H1 (cell line): ENCODE results near the gene COL8A1. TPM values are rescaled to one million over a fixed set of nuclear protein-coding genes. Genes with fewer than 3 reads are reported as not detected.

Source experiments
- CTCF ChIA-PET: fragments of 300-600 bp; sonication (Branson Sonifier 250); formaldehyde crosslinking; loops from one replicate; lab custom pipeline; 2021; ENCODE audit not compliant: partially characterized antibody; lab: Charles Lee
- POLR2A ChIA-PET: fragments of 300-600 bp; sonication (Branson Sonifier 250); formaldehyde crosslinking; loops from one replicate; lab custom pipeline; 2021; ENCODE audit warnings: inconsistent platforms; ENCODE audit not compliant: partially characterized antibody; lab: Charles Lee
- DNase-seq, 2 experiments: peaks; one replicate each; pipeline versions ENCODE4 v3.0.0 to v3.0.0-alpha.2; 2010 to 2022; ENCODE audit warnings: low spot score in 2 of 2, low read depth in 1 of 2, mixed read lengths in 1 of 2
- FAIRE-seq: peaks from 2 replicates; lab custom pipeline; 2011; peaks lifted over from hg19 to GRCh38; lab: Jason Lieb, UNC
- H2AFZ ChIP-seq: 2 replicates; pipeline ENCODE4 v1.8.1; 2012; ENCODE audit warnings: low read length, inconsistent platforms
- H2AK5ac ChIP-seq: 2 replicates; pipeline ENCODE4 v1.6.1; 2013; ENCODE audit warnings: low read depth, low read length
- H2BK120ac ChIP-seq: replicated peaks from 2 replicates; pipeline ENCODE3; 2013; ENCODE audit warnings: low read depth, low read length, inconsistent platforms
- H2BK12ac ChIP-seq: 2 replicates; pipeline ENCODE4 v1.6.1; 2013; ENCODE audit warnings: low read depth, low read length
- H2BK15ac ChIP-seq: 2 replicates; pipeline ENCODE4 v1.6.1; 2013; ENCODE audit warnings: low read length
- H2BK20ac ChIP-seq: 2 replicates; pipeline ENCODE4 v1.6.1; 2013; ENCODE audit warnings: low read length
- H2BK5ac ChIP-seq: 2 replicates; pipeline ENCODE4 v1.6.1; 2013; ENCODE audit warnings: low read depth, low read length
- H3K14ac ChIP-seq: 2 replicates; pipeline ENCODE4 v1.6.1; 2013; ENCODE audit warnings: inconsistent platforms; ENCODE audit not compliant: insufficient read length
- H3K18ac ChIP-seq: 2 replicates; pipeline ENCODE4 v1.6.1; 2013; ENCODE audit warnings: low read length; ENCODE audit errors: extremely low read depth
- H3K23ac ChIP-seq: 2 replicates; pipeline ENCODE4 v1.6.1; 2013; ENCODE audit warnings: inconsistent platforms; ENCODE audit not compliant: insufficient read length
- H3K23me2 ChIP-seq: 2 replicates; pipeline ENCODE4 v1.6.1; 2013; ENCODE audit warnings: low read depth, low read length
- H3K27ac ChIP-seq: 2 replicates; pipeline ENCODE4 v1.6.1; 2011; ENCODE audit warnings: low read depth, low read length, inconsistent platforms
- H3K27me3 ChIP-seq, 4 experiments: replicated peaks in 1 of 4; 1 replicate in 1 of 4; 2 replicates in 3 of 4; pipeline versions ENCODE4 v1.6.1 to v1.8.1; 2011 to 2013; ENCODE audit warnings: low read length in 3 of 4, mild to moderate bottlenecking in 3 of 4, inconsistent platforms in 2 of 4, mixed read lengths in 2 of 4, moderate library complexity in 1 of 4; ENCODE audit not compliant: control insufficient read depth in 3 of 4, insufficient read depth in 3 of 4; ENCODE audit errors: extremely low read depth in 1 of 4
- H3K36me3 ChIP-seq, 4 experiments: 2 replicates each; pipeline versions ENCODE4 v1.6.1 to v1.8.1; 2011 to 2013; ENCODE audit warnings: mild to moderate bottlenecking in 4 of 4, low read length in 3 of 4, moderate library complexity in 2 of 4, control low read depth in 1 of 4, inconsistent platforms in 1 of 4; ENCODE audit not compliant: insufficient read depth in 4 of 4, control insufficient read depth in 2 of 4
- H3K4ac ChIP-seq: replicated peaks from 2 replicates; pipeline ENCODE3; 2013; ENCODE audit warnings: low read length, low read depth, mixed read lengths, inconsistent platforms; ENCODE audit not compliant: insufficient read length
- H3K4me1 ChIP-seq, 4 experiments: replicated peaks in 1 of 4; 1 replicate in 1 of 4; 2 replicates in 3 of 4; pipeline versions ENCODE4 v1.6.1 to v1.8.1; 2011 to 2013; ENCODE audit warnings: low read length in 3 of 4, inconsistent platforms in 2 of 4, mixed read lengths in 1 of 4; ENCODE audit not compliant: insufficient read depth in 4 of 4, control insufficient read depth in 3 of 4
- H3K4me2 ChIP-seq, 2 experiments: 2 replicates each; pipeline versions ENCODE4 v1.6.1 to v1.8.1; 2011 to 2013; ENCODE audit warnings: low read depth in 2 of 2, low read length in 2 of 2, control low read depth in 1 of 2, inconsistent platforms in 1 of 2, mild to moderate bottlenecking in 1 of 2; ENCODE audit not compliant: insufficient read depth in 1 of 2
- H3K4me3 ChIP-seq, 4 experiments: fragments of 200-600, 300-600 bp in 1 of 4; sonication (generic), shearing (Covaris generic), sonication (Bioruptor Twin) in 1 of 4; 2 replicates each; pipeline versions ENCODE4 v1.5.1 to v1.8.1; 2011 to 2016; ENCODE audit warnings: low read length in 4 of 4, low read depth in 3 of 4, control low read depth in 2 of 4, inconsistent platforms in 2 of 4, mild to moderate bottlenecking in 2 of 4, mixed read lengths in 1 of 4, moderate library complexity in 1 of 4; ENCODE audit not compliant: insufficient read depth in 2 of 4; ENCODE audit errors: extremely low read depth in 1 of 4
- H3K56ac ChIP-seq: replicated peaks from 2 replicates; pipeline ENCODE3; 2013; ENCODE audit warnings: low read depth, mild to moderate bottlenecking, mixed read lengths, low read length, inconsistent platforms; ENCODE audit not compliant: insufficient read length
- H3K79me1 ChIP-seq: 2 replicates; pipeline ENCODE4 v1.6.1; 2013; ENCODE audit warnings: low read depth, low read length, control low read depth
- H3K79me2 ChIP-seq, 2 experiments: 2 replicates each; pipeline versions ENCODE4 v1.6.1 to v1.8.1; 2012 to 2013; ENCODE audit warnings: low read length in 2 of 2, mild to moderate bottlenecking in 2 of 2, inconsistent platforms in 1 of 2; ENCODE audit not compliant: insufficient read depth in 2 of 2, control insufficient read depth in 1 of 2
- H3K9ac ChIP-seq, 4 experiments: replicated peaks in 1 of 4; 1 replicate in 1 of 4; 2 replicates in 3 of 4; pipeline versions ENCODE4 v1.6.1 to v1.8.1; 2011 to 2013; ENCODE audit warnings: low read depth in 3 of 4, low read length in 3 of 4, control low read depth in 2 of 4, mild to moderate bottlenecking in 2 of 4, moderate library complexity in 2 of 4, inconsistent platforms in 1 of 4; ENCODE audit errors: extremely low read depth in 1 of 4
- H3K9me3 ChIP-seq, 2 experiments: 2 replicates each; pipeline versions ENCODE4 v1.6.1 to v1.8.1; 2012 to 2013; ENCODE audit warnings: mild to moderate bottlenecking in 2 of 2, moderate library complexity in 2 of 2, control low read depth in 1 of 2, inconsistent platforms in 1 of 2, low read depth in 1 of 2, low read length in 1 of 2, mixed read lengths in 1 of 2; ENCODE audit not compliant: insufficient read depth in 2 of 2
- H4K20me1 ChIP-seq, 2 experiments: replicated peaks in 1 of 2; 2 replicates each; pipeline versions ENCODE3 to v1.8.1; 2011 to 2013; ENCODE audit warnings: inconsistent platforms in 2 of 2, low read length in 2 of 2, mild to moderate bottlenecking in 1 of 2; ENCODE audit not compliant: insufficient read depth in 2 of 2, control insufficient read depth in 1 of 2
- H4K5ac ChIP-seq: 2 replicates; pipeline ENCODE4 v1.6.1; 2013; ENCODE audit warnings: low read length, low read depth, mixed read lengths, inconsistent platforms; ENCODE audit not compliant: insufficient read length
- H4K8ac ChIP-seq: 2 replicates; pipeline ENCODE4 v1.8.0; 2013; ENCODE audit warnings: mild to moderate bottlenecking, moderate library complexity, low read length, inconsistent platforms; ENCODE audit not compliant: insufficient read depth; ENCODE audit errors: extremely low read depth
- H4K91ac ChIP-seq: replicated peaks from 2 replicates; pipeline ENCODE3; 2013; ENCODE audit warnings: low read length, mixed read lengths, inconsistent platforms; ENCODE audit not compliant: insufficient read length
- ASH2L ChIP-seq: fragments of 200-600, 300-600 bp; sonication (generic); IDR thresholded peaks from one replicate; pipeline ENCODE4 v1.7.1; 2017; ENCODE audit warnings: low read length
- ATF3 ChIP-seq: IDR thresholded peaks from 2 replicates; pipeline ENCODE4 v1.6.1; 2011; ENCODE audit warnings: low read depth, mild to moderate bottlenecking, low read length; ENCODE audit not compliant: insufficient read depth
- BCL11A ChIP-seq, 2 experiments: IDR thresholded peaks; one replicate each; pipeline ENCODE4 v1.6.1; 2011; ENCODE audit warnings: low read depth in 2 of 2, low read length in 2 of 2, mild to moderate bottlenecking in 2 of 2
- EGR1 ChIP-seq: IDR thresholded peaks from 2 replicates; pipeline ENCODE4 v1.6.1; 2011; ENCODE audit warnings: low read depth, low read length, borderline replicate concordance
- GABPA ChIP-seq: IDR thresholded peaks from 2 replicates; pipeline ENCODE4 v1.6.1; 2011; ENCODE audit warnings: mild to moderate bottlenecking, low read length, moderate library complexity, borderline replicate concordance; ENCODE audit not compliant: insufficient read depth
- KDM1A ChIP-seq: fragments of 200-600, 300-600 bp; sonication (generic); IDR thresholded peaks from 2 replicates; pipeline ENCODE4 v1.7.1; 2016; ENCODE audit warnings: mild to moderate bottlenecking, low read length, borderline replicate concordance
- MAFK ChIP-seq: IDR thresholded peaks from 2 replicates; pipeline ENCODE4 v1.6.1; 2012; ENCODE audit warnings: low read depth, mild to moderate bottlenecking, improper control_type of control experiment, low read length
- RBBP5 ChIP-seq: IDR thresholded peaks from 2 replicates; pipeline ENCODE4 v1.7.1; 2012; ENCODE audit warnings: low read depth, mild to moderate bottlenecking, inconsistent platforms, low read length, moderate library complexity, borderline replicate concordance
- SIN3A ChIP-seq, 2 experiments: IDR thresholded peaks in 1 of 2; conservative IDR thresholded peaks in 1 of 2; 2 replicates each; pipeline ENCODE4 v1.6.1; 2011 to 2012; ENCODE audit warnings: low read length in 2 of 2, improper control_type of control experiment in 1 of 2, low read depth in 1 of 2, mild to moderate bottlenecking in 1 of 2
- SIX5 ChIP-seq: IDR thresholded peaks from 2 replicates; pipeline ENCODE4 v1.6.1; 2011; ENCODE audit warnings: mild to moderate bottlenecking, low read depth, low read length
- SP4 ChIP-seq: IDR thresholded peaks from 2 replicates; pipeline ENCODE4 v1.6.1; 2012; ENCODE audit warnings: low read length, inconsistent platforms
- TAF7 ChIP-seq: optimal IDR thresholded peaks from 2 replicates; pipeline ENCODE3; 2011; ENCODE audit warnings: low read depth, mild to moderate bottlenecking, inconsistent platforms, low read length, moderate library complexity, borderline replicate concordance
- ZNF274 ChIP-seq: IDR thresholded peaks from 2 replicates; pipeline ENCODE4 v1.7.0; 2012; ENCODE audit warnings: low read length, borderline replicate concordance; ENCODE audit errors: extremely low read depth
- WGBS, 2 experiments: shearing (Covaris generic) in 1 of 2; methylation state at CpG; one replicate each; pipeline versions ENCODE4 v1.1.6 to v1.1.7; 2013 to 2015; ENCODE audit warnings: low lambda C conversion rate in 2 of 2, mixed read lengths in 2 of 2, inconsistent platforms in 1 of 2, low coverage in 1 of 2, missing lambda C conversion rate in 1 of 2; ENCODE audit not compliant: insufficient replicate concordance in 2 of 2, insufficient coverage in 1 of 2, insufficient read length in 1 of 2; ENCODE audit errors: extremely low coverage in 1 of 2, missing lambda C conversion rate in 1 of 2; 5-methylcytosine and 5-hydroxymethylcytosine counted together
- polyA plus RNA-seq, 7 experiments: library from polyadenylated mRNA; depleted of rRNA in 3 of 7; stranded (reverse) in 5 of 7; unstranded in 2 of 7; fragments of >200 nt in 5 of 7; fragments of 200-250 nt in 2 of 7; gene quantifications; 1 replicate in 5 of 7; 2 replicates in 1 of 7; 4 replicates in 1 of 7; pipeline versions ENCODE4 v1.2.1 to v1.2.3, GENCODE V29; 2011 to 2013; ENCODE audit warnings: missing spikeins in 2 of 7, mixed read lengths in 2 of 7
- total RNA-seq: library from RNA; stranded (reverse); fragmentation: NEBNext Ultra II Directional; extraction: Animal tissue kit (Norgen Biotek cat#: 25700); gene quantifications from 2 replicates; pipeline ENCODE4 v1.2.1, GENCODE V29; 2021

Gene COL8A1
- total and polyA plus RNA-seq, 2 of the 8 experiments (the other 6 are each of a cell fraction or from before 2014, with no cell fraction given): 0.21 to 1.2 TPM

DNA sequence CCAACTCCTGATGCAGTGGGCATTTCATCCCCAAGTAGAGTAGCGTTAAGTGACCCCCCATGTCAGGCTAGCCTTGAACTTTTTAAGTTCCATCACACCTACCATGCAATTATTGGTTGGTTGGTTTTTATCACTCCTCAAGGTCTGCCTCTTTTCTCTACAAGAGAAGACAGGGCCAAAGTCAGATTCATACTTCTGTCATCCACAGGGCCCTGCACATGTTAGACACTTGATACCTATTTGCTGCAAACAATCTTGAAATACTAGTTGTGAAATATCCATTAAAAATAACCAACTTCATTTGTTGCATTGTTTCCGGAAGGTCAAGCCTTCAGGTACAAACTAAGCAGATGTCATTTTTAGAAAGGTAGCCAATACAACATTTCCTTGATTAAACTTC is 180.4 kb downstream of the COL8A1 start:
- peak overlapping the region; percentile 73 to 85 for H3K4me2 ChIP-seq
- no peak overlapping the region for H2AFZ ChIP-seq
- ChIA-PET POLR2A (no interaction called here), CTCF (interaction anchor here (3.0 kb wide), 1 partner anchor 10 kb away, joined by 9 read pairs; no protein-coding TSS in a partner anchor)
- H4K20me1 ChIP-seq: no peaks in the 10 kb centered on the region
- H3K4me1 ChIP-seq: peaks cover 0 to 5% (median 0%) of the 10 kb centered on the region in 4 experiments; a peak in 2 of 7 replicates
- no peak overlapping the region for H2BK120ac ChIP-seq
- no peak overlapping the region for H3K56ac ChIP-seq
- H3K4me3 ChIP-seq: peak overlapping the region in 3 of 4 experiments; percentile 86 to 94 (median 89); a peak in 3 of 8 replicates
- no peak overlapping the region for H4K91ac ChIP-seq
- 89% methylated on average over 2 of the region's 2 CpGs; no CpG with 5 or more reads in 1 of the 2 experiments for WGBS, 2 experiments
- H3K9ac ChIP-seq: no peak overlapping the region
- H4K8ac ChIP-seq: no peak overlapping the region
- H2BK12ac ChIP-seq: no peak overlapping the region
- H3K4ac ChIP-seq: no peak overlapping the region
- no peak overlapping the region for H3K23ac ChIP-seq
- no peak overlapping the region for H2BK15ac ChIP-seq
- H3K27ac ChIP-seq: no peak overlapping the region
- H3K79me2 ChIP-seq: peaks cover 0 to 33% of the 10 kb centered on the region in 2 experiments; a peak in 2 of 4 replicates
- H3K79me1 ChIP-seq: peaks cover 4% of the 10 kb centered on the region
- no peaks in the 10 kb centered on the region for H3K9me3 ChIP-seq
- H3K36me3 ChIP-seq: no peaks in the 10 kb centered on the region
- no peak overlapping the region for H3K14ac ChIP-seq
- no peaks in the 10 kb centered on the region; a peak in 1 of 7 replicates for H3K27me3 ChIP-seq
- H3K23me2 ChIP-seq: peaks cover 12% of the 10 kb centered on the region
- no peak overlapping the region for H2BK5ac ChIP-seq
- DNase-seq (no peak), FAIRE-seq (no peak)
- H2AK5ac ChIP-seq: no peak overlapping the region
- no peak overlapping the region for H4K5ac ChIP-seq
- no peak overlapping the region for H3K18ac ChIP-seq
- H2BK20ac ChIP-seq: no peak overlapping the region
- TF ChIP-seq GABPA (no peak), KDM1A (no peak), ATF3 (no peak), SIN3A (conservative IDR thresholded peaks at IDR 0.05 in 1 of 2, IDR thresholded peaks at IDR 0.05 in 1 of 2; ENCODE audit: low read depth in 1 of 2, low read length in 2 of 2) (no peak), EGR1 (no peak), TAF7 (no peak), MAFK (no peak), SP4 (no peak), SIX5 (no peak), ASH2L (no peak), RBBP5 (no peak), BCL11A (IDR thresholded peaks at IDR 0.05; ENCODE audit: low read depth in 2 of 2, low read length in 2 of 2) (no peak), ZNF274 (no peak)
